Suprapubic skin (tissue), 4 donors: ENCODE results near the gene BTBD1. TPM values are rescaled to one million over a fixed set of nuclear protein-coding genes. Genes with fewer than 3 reads are reported as not detected.

Experiments used
- DNase-seq, 2 donors: peaks; one replicate each; pipeline ENCODE4 v3.0.0-alpha.2; 2019; ENCODE audit warnings: low spot score in 2 of 2
- H3K27ac ChIP-seq: fragments of 200-600 bp; sonication (generic); one replicate; pipeline ENCODE4 v1.5.1; 2019
- H3K27me3 ChIP-seq: fragments of 200-600 bp; sonication (generic); one replicate; pipeline ENCODE4 v1.5.1; 2019
- H3K36me3 ChIP-seq: fragments of 200-600 bp; sonication (generic); one replicate; pipeline ENCODE4 v1.5.1; 2019
- H3K4me1 ChIP-seq: fragments of 200-600 bp; sonication (generic); one replicate; pipeline ENCODE4 v1.5.1; 2019
- H3K4me3 ChIP-seq: fragments of 200-600 bp; sonication (generic); one replicate; pipeline ENCODE4 v1.5.1; 2019; ENCODE audit warnings: mild to moderate bottlenecking
- H3K9me3 ChIP-seq: fragments of 200-600 bp; sonication (generic); one replicate; pipeline ENCODE4 v1.5.1; 2019
- CTCF ChIP-seq, 2 donors: fragments of 200-600 bp in 1 of 2; fragments of 450-650 bp in 1 of 2; sonication (generic) in 1 of 2; IDR thresholded peaks; one replicate each; pipeline ENCODE4 v1.5.1; 2016 to 2019; ENCODE audit warnings: antibody characterized with exemption in 2 of 2, mild to moderate bottlenecking in 1 of 2, moderate library complexity in 1 of 2
- EP300 ChIP-seq: sonication (generic); formaldehyde crosslinking; IDR thresholded peaks from one replicate; pipeline ENCODE4 v1.6.1; 2017; ENCODE audit warnings: antibody characterized with exemption
- POLR2A ChIP-seq, 2 donors: fragments of 450-650 bp; IDR thresholded peaks; one replicate each; pipeline ENCODE4 v1.6.1; 2017; ENCODE audit warnings: antibody characterized with exemption in 2 of 2, mild to moderate bottlenecking in 2 of 2, moderate library complexity in 2 of 2
- POLR2AphosphoS5 ChIP-seq, 3 donors: sonication (generic); formaldehyde crosslinking; IDR thresholded peaks; one replicate each; pipeline ENCODE4 v1.6.1; 2017; ENCODE audit warnings: antibody characterized with exemption in 3 of 3
- WGBS: methylation state at CpG from one replicate; pipeline ENCODE4 v1.1.5; 2018; 5-methylcytosine and 5-hydroxymethylcytosine counted together
- total RNA-seq, 4 donors: library from RNA; depleted of rRNA; stranded (reverse); fragments of >200 nt; gene quantifications; one replicate each; pipeline ENCODE4 v1.1.0, GENCODE V29; 2016

BTBD1 gene
- total RNA-seq, 4 donors from 2014 or later: 43.9 to 54.3 (median 50.0) TPM

GRCh38 chr15:83062768-83063180 lies 4.3 kb downstream of the BTBD1 start:
- Histone ChIP-seq H3K27me3 (no peaks in the 10 kb centered on the region), H3K9me3 (no peaks in the 10 kb centered on the region), H3K36me3 (no peaks in the 10 kb centered on the region), H3K4me3 (no peak overlapping the region), H3K27ac (no peak overlapping the region), H3K4me1 (peaks cover 53% of the 10 kb centered on the region)
- TF ChIP-seq POLR2AphosphoS5 (IDR thresholded peaks at IDR 0.05): no peak
- TF ChIP-seq CTCF (IDR thresholded peaks at IDR 0.05): no peak
- TF ChIP-seq EP300: no peak
- no peak for TF ChIP-seq POLR2A (IDR thresholded peaks at IDR 0.05)
- no peak for DNase-seq
- WGBS: 68% methylated on average over 3 of the region's 3 CpGs

GRCh38 chr15:83061680-83062079 lies 5.4 kb downstream of the BTBD1 start:
- Histone ChIP-seq H3K27ac (no peak overlapping the region), H3K4me1 (peaks cover 49% of the 10 kb centered on the region), H3K9me3 (no peaks in the 10 kb centered on the region), H3K4me3 (no peak overlapping the region), H3K27me3 (no peaks in the 10 kb centered on the region), H3K36me3 (no peaks in the 10 kb centered on the region)
- TF ChIP-seq EP300 (no peak), CTCF (IDR thresholded peaks at IDR 0.05) (no peak), POLR2AphosphoS5 (IDR thresholded peaks at IDR 0.05) (no peak), POLR2A (IDR thresholded peaks at IDR 0.05) (no peak)
- WGBS: 10% methylated on average over 2 of the region's 2 CpGs
- no peak for DNase-seq

- Histone ChIP-seq H3K4me3 (no peak overlapping the region), H3K9me3 (no peaks in the 10 kb centered on the region), H3K36me3 (peaks cover 22% of the 10 kb centered on the region), H3K4me1 (peaks cover 22% of the 10 kb centered on the region), H3K27ac (no peak overlapping the region), H3K27me3 (no peaks in the 10 kb centered on the region)
- no peak for DNase-seq
- WGBS: 61% methylated on average over 7 of the region's 7 CpGs
- TF ChIP-seq POLR2A (IDR thresholded peaks at IDR 0.05): no peak
- TF ChIP-seq POLR2AphosphoS5 (IDR thresholded peaks at IDR 0.05): no peak
- no peak for TF ChIP-seq EP300
- no peak for TF ChIP-seq CTCF (IDR thresholded peaks at IDR 0.05)
Measured at GRCh38 chr15:83057696-83058376, 9.2 kb downstream of the BTBD1 start.

- TF ChIP-seq EP300 (no peak), CTCF (IDR thresholded peaks at IDR 0.05) (no peak), POLR2AphosphoS5 (IDR thresholded peaks at IDR 0.05) (no peak), POLR2A (IDR thresholded peaks at IDR 0.05) (no peak)
- 67% methylated on average over 1 of the region's 1 CpG for WGBS
- peaks cover 24% of the 10 kb centered on the region for H3K36me3 ChIP-seq
- no peak overlapping the region for H3K27ac ChIP-seq
- H3K27me3 ChIP-seq: no peaks in the 10 kb centered on the region
- no peak overlapping the region for H3K4me3 ChIP-seq
- DNase-seq: no peak
- no peaks in the 10 kb centered on the region for H3K9me3 ChIP-seq
- peaks cover 15% of the 10 kb centered on the region for H3K4me1 ChIP-seq
Measured at GRCh38 chr15:83057002-83057401, 10.1 kb downstream of the BTBD1 start.

GRCh38 chr15:83053151-83053550 lies 13.9 kb downstream of the BTBD1 start:
- Histone ChIP-seq H3K4me3 (no peak overlapping the region), H3K9me3 (no peaks in the 10 kb centered on the region), H3K36me3 (peaks cover 44% of the 10 kb centered on the region), H3K27ac (no peak overlapping the region), H3K4me1 (peaks cover 7% of the 10 kb centered on the region), H3K27me3 (no peaks in the 10 kb centered on the region)
- no peak for DNase-seq
- no peak for TF ChIP-seq POLR2A (IDR thresholded peaks at IDR 0.05)
- TF ChIP-seq POLR2AphosphoS5 (IDR thresholded peaks at IDR 0.05): no peak
- TF ChIP-seq EP300: no peak
- no peak for TF ChIP-seq CTCF (IDR thresholded peaks at IDR 0.05)
